ENCODE results near the gene ABHD5. TPM values are rescaled to one million over a fixed set of nuclear protein-coding genes. Genes with fewer than 3 reads are reported as not detected.

Gene ABHD5
- total and polyA plus RNA-seq, 2 of the 13 experiments (the other 11 are each of a cell fraction or from before 2014, with no cell fraction given), result 4.5 to 13.3 TPM

- peak; percentile 83 for TF ChIP-seq KDM2A (CRISPR knock-in tag; IDR thresholded peaks at IDR 0.05; ENCODE audit: borderline replicate concordance, low read depth)
- TF ChIP-seq ZNF713 (CRISPR knock-in tag; IDR thresholded peaks at IDR 0.05), result no peak
- TF ChIP-seq CERS6 (CRISPR knock-in tag; IDR thresholded peaks at IDR 0.05), result no peak
- 0 out of 2 replicates have a peak, but pooled peaks have one; percentile 20 for TF ChIP-seq ZNF800 (CRISPR knock-in tag; IDR thresholded peaks at IDR 0.05)
- TF ChIP-seq ISL2 (CRISPR knock-in tag; IDR thresholded peaks at IDR 0.05), result no peak
- peak; percentile 80; the same call in 1 of the 2 replicates for TF ChIP-seq ZBTB34 (CRISPR knock-in tag; IDR thresholded peaks at IDR 0.05)
- TF ChIP-seq ZSCAN5A (CRISPR knock-in tag; IDR thresholded peaks at IDR 0.05; ENCODE audit: borderline replicate concordance), result peak; percentile 77
- peak; percentile 39; the same call in 1 of the 2 replicates for TF ChIP-seq ZNF569 (CRISPR knock-in tag; IDR thresholded peaks at IDR 0.05; ENCODE audit: borderline replicate concordance)
- TF ChIP-seq ZNF501 (CRISPR knock-in tag; IDR thresholded peaks at IDR 0.05), result peak; percentile 63
- peak; percentile 79 for TF ChIP-seq ASH2L (IDR thresholded peaks at IDR 0.05; ENCODE audit: insufficient read length, low read depth, low read length)
- peak; percentile 72; the same call in 1 of the 2 replicates for TF ChIP-seq ZKSCAN8 (CRISPR knock-in tag; IDR thresholded peaks at IDR 0.05; ENCODE audit: borderline replicate concordance)
- peak; percentile 97 for TF ChIP-seq ZNF276 (CRISPR knock-in tag; IDR thresholded peaks at IDR 0.05; ENCODE audit: low read depth)
- TF ChIP-seq AGO1 (IDR thresholded peaks at IDR 0.05; ENCODE audit: low read depth, low read length, poor library complexity, severe bottlenecking), result peak; percentile 25
- peak; percentile 94 for TF ChIP-seq ZNF546 (CRISPR knock-in tag; conservative IDR thresholded peaks at IDR 0.05)
- TF ChIP-seq ZBTB44 (CRISPR knock-in tag; IDR thresholded peaks at IDR 0.05), result 0 out of 2 replicates have a peak, but pooled peaks have one; percentile 39
- no peak for TF ChIP-seq FOXJ3 (CRISPR knock-in tag; IDR thresholded peaks at IDR 0.05; ENCODE audit: borderline replicate concordance)
- peak; percentile 96 for TF ChIP-seq KLF6 (CRISPR knock-in tag; IDR thresholded peaks at IDR 0.05)
- peak; percentile 88 for TF ChIP-seq ZNF331 (CRISPR knock-in tag; IDR thresholded peaks at IDR 0.05)
Observed at GRCh38 chr3:43690400-43691119, at the start of gene ABHD5 (continued).

Data from HepG2 (cell line).